Left ventricle myocardium inferior (tissue), 1 donor: ENCODE data around the gene RBM38. TPM values are rescaled to one million over a fixed set of nuclear protein-coding genes. Genes with fewer than 3 reads are reported as not detected.

Source experiments
- DNase-seq: peaks from one replicate; pipeline ENCODE4 v3.0.0-alpha.2; 2020
- H3K27ac ChIP-seq: fragments of 200-600 bp; replicated peaks from 2 replicates; pipeline ENCODE4 v1.8.0; 2021
- H3K27me3 ChIP-seq: fragments of 200-600 bp; 2 replicates; pipeline ENCODE4 v1.8.0; 2021; ENCODE audit warnings: low read depth
- H3K36me3 ChIP-seq: fragments of 200-600 bp; 2 replicates; pipeline ENCODE4 v1.8.0; 2021
- H3K4me1 ChIP-seq: fragments of 200-600 bp; 2 replicates; pipeline ENCODE4 v1.8.0; 2021
- H3K4me3 ChIP-seq: fragments of 200-600 bp; 2 replicates; pipeline ENCODE4 v1.8.0; 2021; ENCODE audit warnings: mild to moderate bottlenecking, moderate library complexity
- H3K9me3 ChIP-seq: fragments of 200-600 bp; replicated peaks from 2 replicates; pipeline ENCODE4 v1.8.0; 2021
- intact Hi-C: fragments of 100-400 bp; cut with micrococcal nuclease; formaldehyde crosslinking; loops from one replicate; pipeline ENCODE4 v1.11.0; 2022
- total RNA-seq: library from RNA; stranded (reverse); fragmentation: NEBNext Ultra II Directional; extraction: Animal tissue kit (Norgen Biotek cat#: 25700); gene quantifications from one replicate; pipeline ENCODE4 v1.2.1, GENCODE V29; 2021
- TF ChIP-seq, protein P1 (sequence below): fragments of 200-600 bp; IDR thresholded peaks from 2 replicates; pipeline ENCODE4 v1.8.0; 2021; ENCODE audit warnings: antibody characterized with exemption, mild to moderate bottlenecking, borderline replicate concordance
- donor health status: DM: no; HTN: yes; CAD: no; lungs with severe emphysema.

RBM38 gene
- total RNA-seq, 1 donor from 2014 or later, result 75.5 TPM

DNA sequence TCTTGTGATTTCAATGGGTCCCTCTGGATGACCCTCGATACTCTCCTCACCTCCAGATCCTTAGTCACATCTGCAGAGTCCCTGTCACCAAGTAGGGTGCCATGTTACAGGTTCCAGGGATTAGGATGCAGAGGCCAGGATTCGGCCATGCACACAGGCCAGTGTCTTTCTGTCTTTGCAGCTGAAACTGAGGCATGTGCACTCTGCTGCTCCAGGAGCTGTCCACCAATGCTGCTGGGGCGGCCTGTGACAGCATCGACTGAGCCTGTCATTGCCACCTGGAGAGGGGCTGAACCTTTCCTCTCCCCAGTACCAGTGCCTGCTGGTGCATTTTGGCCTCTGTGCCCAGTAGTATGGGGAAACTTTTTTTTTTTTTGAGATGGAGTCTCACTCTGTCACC is 4.4 kb upstream of the RBM38 start:
- Histone ChIP-seq H3K36me3 (peaks cover 5% of the 10 kb centered on the region), H3K27ac (no peak overlapping the region), H3K4me1 (peaks cover 41% of the 10 kb centered on the region), H3K27me3 (no peaks in the 10 kb centered on the region), H3K4me3 (no peak overlapping the region), H3K9me3 (peaks cover 4% of the 10 kb centered on the region)
- intact Hi-C loops, result no loop called here
- no peak for DNase-seq
- TF ChIP-seq, protein P1, sequence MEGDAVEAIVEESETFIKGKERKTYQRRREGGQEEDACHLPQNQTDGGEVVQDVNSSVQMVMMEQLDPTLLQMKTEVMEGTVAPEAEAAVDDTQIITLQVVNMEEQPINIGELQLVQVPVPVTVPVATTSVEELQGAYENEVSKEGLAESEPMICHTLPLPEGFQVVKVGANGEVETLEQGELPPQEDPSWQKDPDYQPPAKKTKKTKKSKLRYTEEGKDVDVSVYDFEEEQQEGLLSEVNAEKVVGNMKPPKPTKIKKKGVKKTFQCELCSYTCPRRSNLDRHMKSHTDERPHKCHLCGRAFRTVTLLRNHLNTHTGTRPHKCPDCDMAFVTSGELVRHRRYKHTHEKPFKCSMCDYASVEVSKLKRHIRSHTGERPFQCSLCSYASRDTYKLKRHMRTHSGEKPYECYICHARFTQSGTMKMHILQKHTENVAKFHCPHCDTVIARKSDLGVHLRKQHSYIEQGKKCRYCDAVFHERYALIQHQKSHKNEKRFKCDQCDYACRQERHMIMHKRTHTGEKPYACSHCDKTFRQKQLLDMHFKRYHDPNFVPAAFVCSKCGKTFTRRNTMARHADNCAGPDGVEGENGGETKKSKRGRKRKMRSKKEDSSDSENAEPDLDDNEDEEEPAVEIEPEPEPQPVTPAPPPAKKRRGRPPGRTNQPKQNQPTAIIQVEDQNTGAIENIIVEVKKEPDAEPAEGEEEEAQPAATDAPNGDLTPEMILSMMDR, result no peak

DNA sequence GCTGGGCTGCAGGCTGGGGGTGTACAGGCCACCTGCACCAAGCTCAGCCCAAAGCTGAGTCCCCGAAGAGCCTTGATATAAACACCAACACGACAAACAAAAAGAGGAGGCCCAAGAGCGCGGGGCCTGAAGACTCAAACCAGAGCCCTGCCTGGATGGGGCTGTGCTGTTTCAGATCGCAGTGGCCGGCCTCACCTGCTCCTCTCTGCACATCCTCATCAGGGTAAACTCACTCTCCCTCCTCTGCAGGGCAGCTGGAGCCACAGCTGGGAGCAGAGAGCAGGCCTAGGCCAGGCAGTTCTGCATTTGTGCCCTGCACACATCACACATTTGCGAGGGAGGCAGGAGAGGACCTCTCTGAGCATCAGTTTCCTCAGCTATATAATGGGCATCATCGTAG is 3.7 kb upstream of the RBM38 start:
- Histone ChIP-seq H3K27me3 (no peaks in the 10 kb centered on the region), H3K27ac (no peak overlapping the region), H3K9me3 (peaks cover 4% of the 10 kb centered on the region), H3K36me3 (peaks cover 5% of the 10 kb centered on the region), H3K4me1 (peaks cover 46% of the 10 kb centered on the region), H3K4me3 (no peak overlapping the region)
- no peak for DNase-seq
- intact Hi-C loops, result no loop called here
- TF ChIP-seq, protein P1, result no peak

DNA sequence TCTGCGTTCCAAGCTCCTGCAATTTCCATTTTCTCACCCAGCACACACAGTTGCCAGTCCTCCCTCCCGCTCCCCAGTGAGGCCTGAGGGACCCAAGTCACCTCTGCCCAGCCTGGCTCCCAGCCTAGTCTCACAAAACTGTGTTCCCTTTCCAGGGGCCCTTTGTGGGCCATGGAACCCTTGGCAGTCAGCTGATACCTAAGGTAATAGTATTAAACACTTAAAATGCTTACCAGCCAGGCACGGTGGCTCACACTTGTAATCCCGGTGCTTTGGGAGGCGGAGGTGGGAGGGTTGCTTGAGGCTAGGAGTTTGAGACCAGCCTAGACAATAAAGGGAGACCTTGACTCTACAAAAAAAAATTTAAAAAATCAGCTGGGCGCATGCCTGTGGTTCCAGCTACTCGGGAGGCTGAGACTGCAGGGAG is 3.2 kb upstream of the RBM38 start:
- Histone ChIP-seq H3K4me3 (no peak overlapping the region), H3K4me1 (peaks cover 51% of the 10 kb centered on the region), H3K27ac (no peak overlapping the region), H3K27me3 (no peaks in the 10 kb centered on the region), H3K9me3 (peaks cover 4% of the 10 kb centered on the region), H3K36me3 (peaks cover 5% of the 10 kb centered on the region)
- intact Hi-C loops, result no loop called here
- TF ChIP-seq, protein P1, result no peak
- DNase-seq, result no peak

DNA sequence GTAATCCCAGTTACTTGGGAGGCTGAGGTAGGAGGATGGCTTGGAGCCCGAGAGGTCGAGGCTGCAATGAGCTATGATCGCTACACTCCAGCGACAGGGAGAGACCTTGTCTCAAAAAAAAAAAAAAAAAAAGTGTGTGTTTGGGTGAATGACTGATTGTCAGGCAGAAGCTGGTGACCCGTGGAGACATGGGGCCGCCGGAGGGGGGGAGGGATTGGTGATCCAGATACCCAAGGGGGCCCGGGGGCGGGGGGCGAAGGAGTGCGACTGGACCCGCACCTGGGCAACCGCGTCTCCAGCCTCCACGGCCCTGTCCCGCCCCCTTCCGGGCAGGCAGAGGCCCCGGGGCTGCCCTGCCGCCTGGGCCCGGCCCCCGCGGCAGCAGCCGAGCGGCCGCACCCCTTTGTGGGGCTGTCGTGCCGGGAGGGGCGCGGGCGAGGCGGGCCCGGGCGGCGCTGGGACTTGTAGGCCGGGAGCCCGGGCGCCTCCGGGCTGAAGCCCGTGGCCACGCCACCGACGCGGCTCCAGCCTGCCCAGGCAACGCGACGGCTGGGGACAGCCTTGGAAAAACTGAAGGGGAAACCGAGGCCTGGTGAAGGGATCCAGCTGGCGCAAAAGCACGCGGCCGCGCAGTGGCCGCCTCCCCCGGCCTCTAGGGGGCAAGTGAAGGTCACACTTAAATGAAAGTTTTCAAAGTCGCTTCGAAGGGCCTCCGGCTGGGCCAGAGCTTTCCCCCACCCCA is 2.1 kb upstream of the RBM38 start:
- Histone ChIP-seq H3K36me3 (peaks cover 10% of the 10 kb centered on the region), H3K4me1 (peaks cover 60% of the 10 kb centered on the region), H3K27ac (peak overlapping the region; percentile 75), H3K4me3 (peak overlapping the region; percentile 57), H3K9me3 (peaks cover 4% of the 10 kb centered on the region), H3K27me3 (no peaks in the 10 kb centered on the region)
- TF ChIP-seq, protein P1, result peak; percentile 37
- DNase-seq, result peak; percentile 86
- intact Hi-C loops, result no loop called here

DNA sequence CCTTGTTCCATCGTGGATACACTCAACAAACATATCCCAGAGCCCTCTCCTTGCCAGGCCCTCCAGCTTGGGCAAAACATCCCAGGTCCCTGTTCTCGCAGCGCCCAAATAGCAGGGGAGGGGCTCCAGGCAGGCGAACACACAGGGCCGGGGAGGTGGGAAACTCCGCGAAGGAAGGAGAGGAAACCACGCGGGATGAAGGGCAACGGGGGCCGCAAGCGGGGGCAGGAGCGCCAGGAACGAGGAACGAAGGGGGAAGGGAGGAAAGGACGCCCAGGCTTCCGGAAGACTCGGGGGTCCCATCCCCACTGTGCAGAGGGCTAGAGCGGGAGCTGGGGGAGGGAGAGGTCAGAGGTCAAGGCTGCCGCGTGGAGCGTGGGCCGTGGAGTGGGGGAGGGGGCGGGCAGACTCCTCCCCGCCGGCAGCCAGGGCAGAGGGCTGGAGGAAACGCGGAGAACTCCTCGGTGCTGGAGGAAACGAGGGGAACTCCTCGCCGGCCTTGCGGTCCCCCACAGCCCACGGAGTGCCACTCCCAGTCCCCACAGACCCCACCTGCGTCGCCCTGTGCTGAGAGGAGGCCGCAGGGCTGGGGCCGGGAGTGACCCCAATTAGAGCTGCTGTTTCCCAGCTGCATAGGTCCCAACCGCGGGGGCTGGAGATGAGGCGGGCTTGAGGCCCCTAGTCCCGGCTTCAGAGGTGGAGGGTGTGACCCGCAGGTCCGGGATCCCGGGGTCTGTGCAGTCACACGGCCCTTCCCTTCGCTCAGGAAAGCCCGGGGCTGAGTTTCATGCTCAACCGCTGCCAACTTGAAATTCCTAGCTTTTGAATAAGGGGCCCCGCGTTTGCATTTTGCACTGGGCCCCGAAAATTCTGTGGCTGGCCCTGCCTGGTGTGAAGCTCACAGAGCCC is 1.2 kb upstream of the RBM38 start:
- Histone ChIP-seq H3K27me3 (no peaks in the 10 kb centered on the region), H3K9me3 (peaks cover 4% of the 10 kb centered on the region), H3K4me1 (peaks cover 60% of the 10 kb centered on the region), H3K36me3 (peaks cover 10% of the 10 kb centered on the region), H3K4me3 (peak overlapping the region; percentile 57), H3K27ac (peak overlapping the region; percentile 75)
- TF ChIP-seq, protein P1, result no peak
- intact Hi-C loops, result no loop called here
- DNase-seq, result no peak
